DMS114 treated with DMSO at 0.1 percent for 48 hours (cell line): ENCODE data around the gene TLR1.
"Not testable (repeated sequence)": the region's sequence is repeated elsewhere in the genome, so short reads cannot be mapped to it uniquely, and the experiment has no call there.

ENCODE experiments used
- DNase-seq: peaks from one replicate; lab custom pipeline; 2025; ENCODE audit not compliant: unreplicated experiment; lab: John Stamatoyannopoulos, UW

The TLR1 gene

DNA sequence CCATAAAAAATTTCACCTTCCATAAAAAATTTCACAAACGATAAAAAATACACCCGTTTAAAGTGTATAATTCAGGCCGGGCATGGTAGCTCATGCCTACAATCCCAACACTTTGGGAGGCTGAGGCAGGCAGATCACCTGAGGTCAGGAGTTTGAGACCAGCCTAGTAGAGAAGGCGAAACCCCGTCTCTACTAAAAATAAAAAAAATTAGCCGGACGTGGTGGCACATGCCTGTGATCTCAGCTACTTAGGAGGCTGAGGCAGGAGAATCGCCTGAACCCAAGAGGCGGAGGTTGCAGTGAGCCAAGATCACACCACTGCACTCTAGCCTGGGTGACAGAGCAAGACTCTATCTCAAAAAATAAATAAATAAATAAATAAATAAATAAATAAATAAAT lies 1.7 kb upstream of the TLR1 start:
- not testable (repeated sequence) for DNase-seq

DNA sequence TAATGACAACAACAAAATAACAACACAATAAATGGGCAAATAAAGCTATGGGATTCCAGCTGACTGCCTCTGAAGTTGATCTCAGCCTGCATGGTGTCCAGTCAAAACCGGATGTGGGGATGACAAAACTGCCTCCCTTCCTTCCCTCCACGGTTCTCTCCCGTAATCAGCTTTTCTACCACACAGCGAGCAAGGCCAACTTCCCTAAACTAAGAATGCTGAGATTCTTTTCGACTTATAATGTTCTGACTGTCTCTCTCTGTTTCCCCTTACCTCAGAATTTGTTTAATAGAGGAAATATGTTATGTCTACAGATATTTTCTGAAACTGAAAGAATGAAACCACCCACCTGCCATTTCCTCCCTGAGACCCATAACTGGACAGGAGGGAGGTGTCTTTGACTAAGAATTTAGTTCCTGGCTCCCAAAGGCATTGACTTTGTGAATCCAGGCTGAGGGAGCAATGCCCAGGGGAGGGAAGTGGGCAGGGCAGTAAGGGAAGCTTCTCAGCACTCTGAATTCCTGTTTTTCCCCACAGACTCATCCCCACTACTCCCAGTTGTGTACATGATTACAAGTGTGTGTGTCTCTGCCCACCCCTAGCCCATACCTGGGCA lies 1.0 kb upstream of the TLR1 start:
- DNase-seq, result no peak

DNA sequence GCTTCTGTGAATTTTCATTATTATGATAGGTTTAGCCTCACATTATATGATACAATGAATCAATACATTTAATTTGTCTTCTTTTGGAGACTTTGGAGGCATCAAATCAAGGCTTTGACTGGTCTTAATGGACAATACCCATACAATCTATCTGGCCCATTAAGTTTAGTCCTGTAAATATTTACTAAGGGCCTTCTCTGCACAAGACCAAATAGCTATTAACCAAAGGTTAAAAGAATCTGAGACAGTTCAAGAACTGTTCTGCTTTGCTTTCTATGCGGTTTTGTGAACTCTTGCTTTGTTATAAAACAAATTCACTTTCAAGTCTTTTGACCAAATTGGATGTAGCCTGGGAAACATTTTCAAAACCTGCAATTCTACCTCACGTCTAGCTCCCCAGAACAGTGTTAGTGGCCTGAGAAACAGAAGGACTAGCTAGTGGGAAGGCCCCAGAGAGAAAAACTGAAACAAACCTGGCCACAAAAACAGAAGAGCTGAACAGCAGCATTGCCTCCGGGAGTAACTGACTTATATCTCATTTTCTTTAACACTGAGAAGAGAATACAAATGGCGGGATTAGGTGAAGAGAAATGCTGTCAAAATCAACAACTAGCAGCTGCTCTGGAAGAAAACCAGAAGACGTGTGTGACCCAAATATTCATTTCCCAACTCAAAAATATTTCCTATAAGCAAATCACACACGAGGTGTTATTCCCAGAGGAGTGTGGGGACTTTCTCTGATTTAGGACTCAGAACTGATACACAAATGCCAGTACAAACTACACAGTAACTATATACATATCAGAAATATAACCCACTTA lies 548 bp downstream of the TLR1 start:
- DNase-seq, result no peak

DNA sequence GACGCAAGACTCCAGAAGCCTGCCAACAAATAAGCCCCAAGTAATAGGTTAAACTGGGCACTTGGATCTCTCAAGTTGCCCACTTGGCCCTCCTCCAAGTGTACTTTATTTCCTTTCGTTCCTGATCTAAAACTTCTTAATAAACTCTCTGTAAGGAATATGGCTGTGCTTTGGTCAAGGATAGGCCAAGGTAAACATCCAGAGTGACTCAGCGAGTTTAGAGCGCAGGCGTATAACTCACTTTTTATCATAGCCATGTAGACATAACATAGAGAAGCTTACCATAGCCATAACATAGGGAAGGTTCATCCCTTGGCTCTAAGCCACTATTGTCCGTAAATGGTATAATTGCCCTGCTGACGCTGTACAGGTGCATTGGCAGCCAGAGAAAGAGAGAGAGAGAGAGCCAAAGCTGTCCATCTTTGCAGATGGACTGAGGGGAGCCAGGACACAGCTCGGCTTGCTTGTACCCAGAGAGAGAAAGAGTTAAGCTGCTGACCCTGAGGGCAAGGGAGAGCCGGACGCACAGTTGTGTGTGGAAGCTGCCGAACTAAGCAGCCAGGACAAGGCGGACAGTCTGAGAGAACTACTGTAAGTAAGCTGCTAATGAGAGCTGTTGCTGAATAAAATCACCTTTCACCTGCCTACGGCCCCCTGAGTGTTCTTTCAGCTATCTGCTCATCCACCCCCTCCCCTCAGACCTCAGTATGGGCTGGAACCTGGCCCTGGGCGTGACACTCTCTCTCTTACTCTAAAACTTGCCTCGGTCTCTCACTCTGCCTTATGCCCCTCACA lies 1.8 kb downstream of the TLR1 start:
- no peak for DNase-seq

DNA sequence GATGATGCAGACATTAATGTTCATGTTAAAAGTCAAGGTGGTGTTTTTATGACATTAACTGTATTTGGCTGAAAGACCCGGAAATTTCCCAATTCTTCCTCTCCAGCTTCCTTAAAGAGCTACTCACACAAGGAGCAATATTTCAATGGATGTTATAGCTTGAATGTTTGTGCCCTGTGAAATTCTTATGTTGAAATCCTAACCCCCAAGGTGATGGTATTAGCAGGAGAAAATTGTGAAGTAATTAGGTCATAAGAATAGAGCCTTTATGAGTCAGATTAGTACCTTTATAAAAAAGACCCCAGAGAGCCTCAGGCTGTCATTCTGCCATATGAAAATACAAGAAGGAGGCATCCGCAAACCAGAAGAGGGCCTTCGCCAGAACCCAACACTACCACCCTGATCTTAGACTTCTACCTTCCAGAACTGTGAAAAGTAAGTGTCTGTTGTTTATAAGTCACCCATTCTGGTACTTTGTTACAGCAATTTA lies 3.6 kb downstream of the TLR1 start:
- DNase-seq, result no peak

DNA sequence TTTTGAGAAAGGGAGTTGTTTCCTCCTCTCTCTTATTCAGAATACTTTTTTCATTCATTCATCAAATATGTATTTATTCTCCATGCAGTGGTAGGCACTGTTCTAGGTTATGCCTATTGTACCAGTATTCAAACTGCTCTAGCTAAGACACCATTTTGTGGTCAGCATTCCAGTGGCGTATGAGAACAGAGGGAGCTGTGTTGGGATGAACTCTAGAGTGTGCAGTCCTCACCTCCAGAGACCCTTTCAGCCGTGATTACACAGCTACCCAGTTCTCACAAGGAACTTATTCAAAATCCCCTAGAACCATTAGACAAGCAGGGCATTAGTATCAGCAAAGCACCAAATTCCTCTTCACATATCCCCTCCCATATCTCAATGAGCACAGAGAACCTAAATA lies 4.2 kb downstream of the TLR1 start:
- DNase-seq, result no peak

DNA sequence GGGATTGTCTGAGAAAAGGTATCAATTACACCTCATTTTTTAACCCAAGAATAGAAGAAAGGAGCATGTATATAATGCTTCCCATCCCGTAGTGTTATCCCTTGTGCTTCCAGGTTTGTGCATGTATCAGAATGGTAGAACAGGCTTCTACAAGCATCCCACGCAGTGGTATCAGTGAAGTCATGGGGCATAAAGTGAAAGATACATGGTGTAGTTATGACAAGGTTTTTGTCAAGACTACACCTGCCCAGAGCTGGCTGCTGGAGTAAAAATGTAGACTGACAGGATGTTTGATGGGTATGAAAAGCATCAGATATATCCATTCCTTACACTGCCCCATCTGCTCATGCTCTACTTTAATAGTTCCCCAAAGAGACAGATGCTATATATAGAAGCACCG lies 9.5 kb downstream of the TLR1 start:
- no peak for DNase-seq

DNA sequence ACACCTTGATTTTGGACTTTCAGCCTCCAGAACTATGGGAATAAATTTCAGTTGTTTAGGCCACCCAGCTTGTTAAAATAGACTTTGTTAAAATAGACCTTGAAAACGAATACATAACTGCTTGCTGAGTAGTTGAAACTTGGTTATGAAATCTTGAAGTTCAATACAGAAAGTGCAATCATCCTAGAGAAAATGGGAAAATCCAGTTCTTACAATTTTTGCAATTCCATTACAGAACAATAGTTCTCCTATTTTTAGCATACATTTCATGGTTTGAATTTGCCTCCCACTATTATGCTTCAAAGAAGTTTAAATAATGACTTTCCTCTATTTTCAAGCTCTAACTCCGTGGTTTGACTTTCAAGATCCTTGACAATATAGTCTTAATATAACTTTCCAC lies 10.5 kb downstream of the TLR1 start:
- DNase-seq, result no peak

DNA sequence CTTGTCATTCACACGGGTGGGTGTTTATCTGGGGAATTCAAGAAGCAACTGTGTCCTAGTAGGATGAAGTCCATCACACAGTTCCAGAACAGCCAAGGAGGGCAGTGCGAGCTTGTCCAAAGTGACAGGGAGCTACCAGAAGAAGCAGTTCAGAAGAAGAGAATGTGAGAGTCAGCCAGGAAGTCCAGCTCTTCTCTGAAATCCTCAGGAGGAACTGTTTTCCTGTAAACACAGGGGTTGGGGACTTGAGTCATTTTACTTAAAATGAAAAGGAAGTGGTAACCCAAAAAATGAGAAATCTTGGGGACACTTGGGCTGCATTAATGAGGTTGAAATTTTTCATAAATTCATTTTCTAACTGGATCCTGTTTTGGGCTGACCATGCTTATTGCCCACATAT lies 13.6 kb downstream of the TLR1 start:
- DNase-seq, result no peak

DNA sequence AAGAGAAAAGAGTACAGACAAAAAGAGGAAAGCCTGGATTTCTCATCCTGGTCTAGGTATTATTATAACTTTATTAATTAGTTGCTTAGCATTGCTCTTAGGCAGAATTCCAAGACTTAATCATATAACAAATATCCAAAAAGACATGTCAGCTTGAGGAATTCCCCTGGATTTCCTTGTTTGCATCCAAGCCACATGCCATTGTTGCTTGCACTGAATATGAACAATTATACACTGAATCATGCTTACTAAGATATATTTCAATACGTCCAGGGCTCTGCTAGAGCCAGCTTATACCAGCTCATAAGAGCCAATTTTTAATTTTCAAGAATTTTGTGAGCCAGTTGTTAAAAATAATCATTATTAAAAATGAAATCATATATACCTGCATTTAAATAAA lies 16.3 kb downstream of the TLR1 start:
- DNase-seq, result no peak

DNA sequence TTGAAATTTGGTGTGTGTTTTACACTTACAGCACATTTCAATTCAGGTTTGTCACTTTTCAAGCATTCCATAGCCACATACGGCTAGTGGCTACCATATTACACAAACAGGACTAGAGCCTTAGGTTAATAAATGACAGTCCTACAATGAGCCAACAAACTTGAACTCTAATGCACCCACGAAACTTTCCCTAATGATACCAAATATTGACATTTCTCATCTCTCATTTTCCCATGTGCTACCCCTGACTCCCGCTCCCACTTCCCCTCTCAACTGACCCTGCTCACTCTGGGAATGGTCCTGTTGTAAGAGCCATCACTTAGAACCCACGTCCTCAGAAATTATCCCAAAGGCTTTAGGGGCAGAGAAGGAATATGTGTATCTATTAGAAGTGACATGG lies 16.9 kb downstream of the TLR1 start:
- no peak for DNase-seq

DNA sequence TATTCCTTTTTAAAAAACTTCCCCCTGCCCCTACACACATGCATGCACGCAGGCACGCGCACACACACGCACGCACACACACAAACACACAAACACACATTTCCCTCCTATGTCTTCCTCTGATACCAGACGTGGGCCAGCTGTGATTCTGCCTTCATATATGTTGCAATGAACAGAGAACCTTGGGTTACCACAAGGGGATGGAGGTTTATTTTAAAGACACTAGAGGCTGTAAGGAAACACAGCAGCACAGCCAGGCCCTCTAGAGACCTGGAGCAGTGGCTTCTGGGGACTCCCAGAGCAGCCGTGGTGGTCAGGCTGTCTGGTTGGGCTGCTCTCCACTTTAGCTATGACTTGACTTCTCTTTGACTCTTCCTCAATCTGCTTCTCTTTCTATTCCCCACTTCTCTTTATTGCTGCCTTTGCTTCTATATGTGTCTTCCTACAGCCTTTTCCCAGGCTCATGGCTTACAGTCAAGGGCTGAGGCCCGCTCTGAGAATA lies 18.6 kb downstream of the TLR1 start:
- DNase-seq, result no peak

DNA sequence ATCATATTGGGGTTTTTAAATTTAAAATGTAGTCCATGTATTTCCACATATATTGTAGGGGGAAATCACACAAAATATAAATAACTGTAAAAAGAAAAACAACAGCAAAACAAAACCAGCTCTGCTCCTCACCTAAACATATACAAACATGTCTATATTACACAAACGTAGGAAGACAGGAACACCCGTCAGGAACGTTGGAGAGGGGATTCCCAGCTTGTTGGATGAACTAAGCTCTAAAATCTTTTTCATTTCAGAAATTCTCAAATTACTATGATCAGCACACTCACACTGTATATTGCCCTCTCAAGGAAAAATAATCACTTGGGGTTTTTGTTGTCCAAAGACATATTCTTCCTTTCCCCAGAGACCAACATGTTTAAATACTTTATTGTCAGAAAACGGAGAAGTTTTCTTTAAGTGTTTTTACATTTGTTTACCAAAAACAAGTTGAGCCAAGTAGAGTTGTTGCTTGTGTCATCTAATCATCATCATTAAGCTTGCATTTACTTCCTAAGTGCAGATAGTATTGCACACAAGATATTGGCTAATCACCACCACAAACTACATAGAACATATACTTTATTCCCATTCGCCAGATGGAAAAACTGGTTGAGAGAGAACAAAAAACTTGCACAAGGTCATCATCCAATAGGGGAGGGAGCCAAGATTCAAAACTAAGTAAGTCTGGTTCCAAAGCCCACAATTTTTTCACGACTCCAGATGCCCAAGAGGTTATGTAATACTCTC lies 19.4 kb downstream of the TLR1 start:
- no peak for DNase-seq

DNA sequence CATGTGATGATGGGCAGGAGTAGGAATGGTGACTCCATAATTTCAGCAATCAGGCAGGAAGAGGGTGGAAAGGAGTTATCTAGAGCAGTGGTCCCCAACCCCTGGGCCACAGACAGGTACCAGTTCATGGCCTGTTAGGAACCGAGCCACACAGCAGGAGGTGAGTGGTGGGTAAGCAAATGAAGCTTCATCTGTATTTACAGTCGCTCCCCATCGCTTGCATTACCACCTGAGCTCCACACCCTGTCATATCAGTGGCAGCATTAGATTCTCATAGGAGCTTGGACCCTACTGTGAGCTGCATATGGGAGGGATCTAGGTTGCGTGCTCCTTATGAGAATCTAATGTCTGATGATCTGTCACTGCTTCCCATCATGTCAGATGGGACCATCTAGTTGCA lies 20.4 kb downstream of the TLR1 start:
- DNase-seq, result no peak

DNA sequence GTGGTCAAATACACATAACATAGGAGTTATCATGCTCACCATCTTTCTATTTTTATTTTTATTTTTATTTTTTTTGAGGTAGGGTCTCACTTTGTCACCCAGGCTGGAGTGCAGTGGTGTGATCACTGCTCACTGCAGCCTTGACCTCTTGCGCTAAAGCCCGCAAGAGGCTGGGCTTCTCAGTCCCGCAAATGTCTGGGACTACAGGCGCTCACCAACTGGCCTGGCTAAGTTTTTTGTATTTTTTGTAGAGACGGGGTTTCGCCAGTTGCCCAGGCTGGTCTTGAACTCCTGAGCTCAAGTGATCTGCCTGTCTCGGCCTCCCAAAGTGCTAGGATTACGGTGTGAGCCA lies 21.5 kb downstream of the TLR1 start:
- DNase-seq, result no peak

DNA sequence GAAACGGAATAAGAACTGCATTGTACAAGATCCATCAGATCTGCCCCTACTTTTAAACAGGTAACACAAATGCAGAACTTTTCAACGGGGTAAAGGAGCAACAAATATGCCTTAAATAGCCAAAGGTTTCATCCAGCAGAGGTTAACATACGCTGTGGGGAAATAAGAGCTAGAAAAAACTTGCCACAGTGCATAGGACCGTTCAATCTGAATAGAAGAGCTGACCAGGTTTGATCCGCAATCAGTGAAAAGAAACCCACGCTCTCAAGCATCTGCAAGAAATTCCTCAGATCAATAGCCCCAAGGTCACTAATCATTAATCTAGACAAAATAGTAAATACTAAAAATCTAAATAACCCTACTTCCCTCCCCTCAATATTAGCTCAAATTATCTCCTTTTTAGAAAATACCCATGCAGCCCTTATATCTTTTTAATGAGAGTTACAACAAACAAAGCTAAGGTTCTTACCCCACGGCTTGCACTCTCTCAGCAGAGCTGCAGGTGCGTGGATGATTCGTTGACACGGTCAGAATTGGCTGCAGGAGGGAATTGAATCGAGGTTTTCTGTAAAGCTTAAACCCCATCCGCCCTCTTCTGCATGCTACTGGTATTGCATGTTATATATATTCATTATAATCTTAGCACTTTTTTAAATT lies 22.0 kb downstream of the TLR1 start, which contains the start of gene TLR10:
TLR10 (minus strand) TSS at position 539 of the 657 bp plus-strand sequence. CDS start 7,400 bp downstream, outside the sequence.
- DNase-seq, result peak; percentile 30

DNA sequence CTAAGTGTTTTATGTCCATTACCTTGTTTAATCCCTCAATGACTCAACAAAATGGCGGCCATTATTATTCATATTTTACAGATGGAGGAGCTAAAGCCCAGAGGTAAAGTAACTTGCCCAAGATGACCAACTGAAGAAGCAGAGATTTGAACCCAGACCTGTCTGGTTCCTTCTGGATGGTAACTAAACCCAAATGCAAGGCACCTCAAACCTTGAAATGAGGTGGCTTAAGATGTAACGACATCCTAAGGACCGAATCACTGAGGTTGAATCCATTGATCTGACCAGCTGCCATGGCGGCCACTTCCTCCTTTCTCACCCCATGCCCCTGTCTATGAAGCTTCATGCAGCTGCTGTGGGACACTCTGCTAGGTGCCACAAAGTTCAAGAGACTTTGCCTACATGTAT lies 22.7 kb downstream of the TLR1 start:
- no peak for DNase-seq

DNA sequence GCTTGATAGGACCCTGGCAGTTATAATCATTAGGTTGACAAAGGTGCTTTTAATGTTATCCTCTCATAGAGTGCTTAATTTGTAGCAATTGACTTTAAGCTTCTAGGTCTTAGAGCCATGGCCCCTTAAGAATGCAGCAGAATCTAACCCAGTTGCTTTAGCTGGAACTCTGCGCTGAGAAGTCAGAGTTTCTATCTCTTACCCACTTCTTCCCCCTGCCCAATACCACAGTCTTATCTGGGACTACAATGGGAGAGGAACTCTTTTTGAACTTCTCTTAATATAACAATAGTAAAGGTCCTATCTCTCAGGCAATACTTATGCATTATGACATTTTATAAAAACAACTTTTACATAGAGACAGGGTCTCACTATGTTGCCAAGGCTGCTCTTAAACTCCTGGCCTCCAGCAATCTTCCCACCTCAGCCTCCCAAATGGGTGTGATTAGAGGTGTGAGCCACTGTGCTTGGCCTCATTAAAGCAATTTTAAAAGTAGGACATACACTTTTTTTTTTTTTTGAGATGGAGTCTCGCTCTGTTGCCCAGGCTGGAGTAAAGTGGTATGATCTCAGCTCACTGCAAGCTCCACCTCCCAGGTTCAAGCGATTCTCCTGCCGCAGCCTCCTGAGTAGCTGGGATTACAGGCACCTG lies 23.6 kb downstream of the TLR1 start:
- no peak for DNase-seq

DNA sequence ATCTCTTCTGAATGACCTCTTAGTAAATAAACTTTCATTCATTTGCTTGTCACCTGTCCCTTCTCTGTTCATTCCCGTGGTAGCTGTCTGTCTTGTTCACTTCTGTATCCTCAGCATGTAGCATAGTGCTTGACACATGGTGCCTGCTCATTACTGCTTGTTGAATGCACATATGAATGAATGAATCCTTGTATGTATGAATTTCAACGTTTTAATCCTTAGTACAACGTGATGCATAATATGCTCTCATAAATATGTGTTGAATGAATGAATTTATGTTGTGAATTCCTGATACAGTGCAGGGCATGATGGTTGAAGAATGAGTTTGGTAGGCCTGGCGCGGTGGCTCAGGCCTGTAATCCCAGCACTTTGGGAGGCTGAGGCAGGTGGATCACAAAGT lies 24.8 kb downstream of the TLR1 start:
- DNase-seq, result no peak

DNA sequence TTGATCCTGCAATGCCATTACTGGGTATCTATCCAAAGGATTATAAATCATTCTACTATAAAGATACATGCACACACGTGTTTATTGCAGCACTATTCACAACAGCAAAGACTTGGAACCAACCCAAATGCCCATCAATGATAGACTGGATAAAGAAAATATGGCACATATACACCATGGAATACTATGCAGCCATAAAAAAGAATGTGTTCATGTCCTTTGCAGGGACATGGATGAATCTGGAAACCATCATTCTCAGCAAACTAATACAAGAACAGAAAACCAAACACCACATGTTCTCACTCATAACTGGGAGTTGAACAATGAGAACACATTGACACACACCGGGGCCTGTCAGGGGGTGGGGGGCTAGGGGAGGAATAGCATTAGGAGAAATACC lies 26.7 kb downstream of the TLR1 start:
- DNase-seq, result not testable (repeated sequence)
